ENCODE data around the gene S1PR2.
"Not testable (repeated sequence)": the region's sequence is repeated elsewhere in the genome, so short reads cannot be mapped to it uniquely, and the experiment has no call there.

Gene S1PR2

DNA sequence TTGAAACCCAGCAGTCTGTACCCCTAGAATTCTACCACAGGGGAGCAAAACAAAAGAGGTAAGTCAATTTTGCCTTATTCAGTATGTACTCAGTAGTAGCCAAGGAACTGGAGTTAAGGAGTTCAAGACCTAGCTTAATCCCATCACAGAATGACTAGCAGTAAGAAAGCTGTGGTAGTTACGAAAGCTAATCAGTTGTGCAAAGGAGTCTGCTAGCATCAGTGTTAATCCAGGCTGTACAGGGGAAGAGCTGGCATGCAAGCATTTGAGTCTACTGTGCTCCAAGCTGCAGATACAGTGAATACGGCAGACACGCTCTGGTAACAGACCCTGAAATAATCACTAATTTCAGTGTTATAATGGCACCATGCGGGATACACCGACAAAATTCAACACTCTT, 41.1 kb downstream of the S1PR2 start:
- DNase-seq (ENCODE audit: low spot score): no peak

DNA sequence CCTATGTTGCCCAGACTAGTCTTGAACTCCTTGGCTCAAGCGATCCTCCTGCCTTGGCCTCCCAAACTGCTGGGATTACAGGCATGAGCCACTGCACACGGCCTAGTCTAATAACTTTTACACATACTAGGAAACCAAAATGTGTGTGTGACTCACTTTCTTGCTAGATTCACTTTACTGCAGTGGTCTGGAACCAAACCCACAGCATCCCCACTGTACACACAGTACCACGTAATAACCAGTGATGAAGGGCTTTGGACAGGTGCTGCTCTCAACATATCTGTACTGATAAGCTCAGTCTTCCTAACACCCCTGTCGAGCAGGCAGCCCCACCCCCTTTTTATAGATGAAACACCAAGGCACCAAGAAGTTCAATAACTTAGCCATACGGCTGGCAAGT, 41.5 kb downstream of the S1PR2 start:
- no peak for DNase-seq (ENCODE audit: low spot score)

DNA sequence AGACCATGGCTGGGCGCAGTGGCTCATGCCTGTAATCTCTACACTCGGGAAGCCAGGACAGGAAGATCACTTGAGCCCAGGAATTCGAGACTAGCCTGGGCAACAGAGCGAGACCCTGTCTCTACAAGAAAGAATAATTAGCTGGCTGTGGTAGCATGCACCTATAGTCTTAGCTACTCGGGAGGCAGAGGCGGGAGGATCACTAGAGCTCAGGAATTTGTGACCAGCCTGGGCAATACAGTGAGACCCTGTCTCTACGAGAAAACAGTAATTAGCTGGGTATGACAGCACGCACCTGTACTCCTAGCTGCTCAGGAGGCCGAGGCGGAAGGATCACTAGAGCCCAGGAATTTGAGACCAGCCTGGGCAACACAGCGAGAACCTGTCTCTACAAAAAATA, 43.8 kb downstream of the S1PR2 start:
- DNase-seq (ENCODE audit: low spot score): no peak

DNA sequence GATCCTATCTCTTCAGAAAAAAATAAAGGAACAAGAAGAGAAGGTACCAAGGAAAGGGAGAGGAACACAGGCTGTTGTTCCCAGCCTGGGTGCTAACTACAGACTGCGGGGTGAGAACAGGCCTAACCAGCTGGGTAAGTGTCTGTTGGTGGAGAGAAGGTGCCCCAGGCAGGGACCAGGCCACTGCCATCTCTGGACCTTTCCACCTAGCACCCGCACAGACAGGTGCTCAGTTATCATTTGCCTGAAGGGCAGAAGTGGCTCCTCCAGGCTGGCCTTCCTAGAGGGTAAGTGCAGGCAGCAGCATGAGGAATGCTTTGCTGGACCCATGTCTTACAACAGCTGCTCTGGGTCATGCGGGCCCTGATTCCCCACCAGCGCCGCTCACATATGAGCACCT, 46.5 kb downstream of the S1PR2 start:
- DNase-seq (ENCODE audit: low spot score): no peak

DNA sequence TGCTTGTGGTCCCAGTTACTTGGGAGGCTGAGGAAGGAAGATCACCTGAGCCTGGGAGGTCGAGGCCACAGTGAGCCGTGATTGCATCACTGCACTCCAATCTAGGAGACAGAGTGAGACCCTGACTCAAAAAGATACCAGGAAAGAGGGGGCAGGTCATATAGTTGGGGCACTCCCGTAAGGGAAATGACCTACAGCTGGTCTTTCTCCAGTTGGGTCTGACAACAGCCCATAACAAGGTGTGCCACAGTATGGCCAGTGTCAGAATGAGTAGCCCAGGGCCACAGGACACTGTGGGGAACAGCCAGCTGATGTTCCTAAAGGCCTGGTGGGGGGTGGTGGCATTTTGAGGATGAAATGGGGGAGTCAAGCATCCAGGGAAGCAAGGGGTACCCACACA, 47.2 kb downstream of the S1PR2 start:
- no peak for DNase-seq (ENCODE audit: low spot score)

DNA sequence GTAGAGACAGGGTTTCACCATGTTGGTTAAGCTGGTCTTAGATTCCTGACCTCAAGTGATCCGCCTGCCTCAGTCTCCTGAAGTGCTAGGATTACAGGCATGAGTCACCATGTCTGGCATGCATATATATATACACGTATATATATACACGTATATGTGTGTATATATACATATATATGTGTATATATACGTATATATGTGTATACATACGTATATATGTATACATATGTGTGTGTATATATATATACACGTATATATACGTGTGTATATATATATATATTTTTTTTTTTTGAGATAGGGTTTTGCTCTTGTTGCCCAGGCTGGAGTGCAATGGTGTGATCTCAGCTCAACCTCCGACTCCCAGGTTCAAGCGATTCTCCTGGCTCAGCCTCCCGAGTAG, 48.3 kb downstream of the S1PR2 start:
- DNase-seq (ENCODE audit: low spot score): no peak

DNA sequence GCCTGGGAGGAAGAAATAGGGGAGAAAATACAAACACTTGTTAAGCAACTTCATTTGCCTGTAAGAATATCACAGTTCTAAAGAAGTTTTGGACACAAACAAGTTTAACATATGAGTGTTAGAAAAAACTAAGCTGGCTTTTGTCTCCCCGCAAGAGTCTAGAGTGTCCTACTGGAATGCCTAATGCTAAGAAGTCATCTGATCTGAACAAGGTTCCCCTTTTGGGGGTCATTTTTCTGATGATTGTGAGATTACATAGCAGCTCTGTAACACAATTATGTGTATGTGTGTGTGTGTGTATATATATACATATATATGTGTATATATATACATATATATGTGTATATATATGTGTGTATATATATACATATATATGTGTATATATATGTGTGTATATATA, 49.1 kb downstream of the S1PR2 start:
- DNase-seq (ENCODE audit: low spot score): no peak

DNA sequence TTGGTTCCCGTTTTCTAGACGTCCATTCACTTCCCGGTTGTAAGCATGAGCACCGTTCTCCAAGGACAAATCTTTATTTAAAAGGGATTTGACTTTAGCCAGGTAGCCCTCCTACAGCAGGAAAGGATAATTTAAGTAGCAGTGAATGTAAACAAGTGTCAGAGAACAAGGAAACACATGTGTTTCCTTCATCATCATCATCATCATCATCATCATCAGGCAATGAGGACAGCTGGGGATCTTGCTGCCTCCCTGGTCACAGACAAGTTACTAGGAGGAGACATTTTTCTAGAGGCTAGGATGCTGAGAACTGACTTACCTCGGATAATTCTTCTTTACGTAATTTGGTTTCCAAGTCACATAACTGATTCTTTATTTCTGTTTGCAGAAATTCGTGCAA, 50.7 kb downstream of the S1PR2 start:
- no peak for DNase-seq (ENCODE audit: low spot score)

DNA sequence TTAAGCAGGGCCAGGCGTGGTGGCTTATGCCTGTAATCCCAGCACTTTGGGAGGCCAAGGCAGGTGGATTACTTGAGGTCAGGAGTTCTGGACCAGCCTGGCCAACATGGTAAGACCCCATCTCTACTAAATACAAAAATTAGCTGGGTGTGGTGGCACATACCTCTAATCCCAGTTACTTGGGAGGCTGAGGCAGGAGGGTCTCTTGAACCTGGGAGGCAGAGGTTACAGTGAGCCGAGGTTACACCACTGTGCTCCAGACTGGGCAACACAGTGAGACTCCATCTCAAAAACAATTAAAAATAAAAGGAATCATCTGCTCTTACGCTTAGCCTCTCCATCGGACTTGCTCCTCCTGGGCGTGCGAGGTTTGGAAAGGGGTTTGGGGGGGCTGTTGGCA, 51.1 kb downstream of the S1PR2 start:
- not testable (repeated sequence) for DNase-seq (ENCODE audit: low spot score)

DNA sequence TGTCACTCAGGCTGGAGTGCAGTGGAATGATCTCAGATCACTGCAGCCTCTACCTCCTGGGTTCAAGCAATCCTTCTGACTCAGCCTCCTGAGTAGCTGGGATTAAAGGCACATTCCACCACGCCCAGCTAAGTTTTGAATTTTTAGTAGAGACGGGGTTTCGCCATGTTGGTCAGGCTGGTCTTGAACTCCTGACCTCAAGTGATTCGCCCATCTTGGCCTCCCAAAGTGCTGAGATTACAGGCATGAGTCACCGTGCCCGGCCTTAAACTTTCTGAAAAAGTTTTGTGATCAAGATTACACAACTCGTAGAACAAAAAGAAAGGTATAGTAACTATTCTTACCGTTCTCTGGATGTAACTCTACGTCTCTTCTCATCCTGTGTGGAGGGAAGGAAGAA, 57.6 kb downstream of the S1PR2 start:
- no peak for DNase-seq (ENCODE audit: low spot score)

Measured in RKO (cell line).